ENCODE measurements around the gene PARD3.
"Not testable (repeated sequence)": the region's sequence is repeated elsewhere in the genome, so short reads cannot be mapped to it uniquely, and the experiment has no call there.

Gene PARD3

DNA sequence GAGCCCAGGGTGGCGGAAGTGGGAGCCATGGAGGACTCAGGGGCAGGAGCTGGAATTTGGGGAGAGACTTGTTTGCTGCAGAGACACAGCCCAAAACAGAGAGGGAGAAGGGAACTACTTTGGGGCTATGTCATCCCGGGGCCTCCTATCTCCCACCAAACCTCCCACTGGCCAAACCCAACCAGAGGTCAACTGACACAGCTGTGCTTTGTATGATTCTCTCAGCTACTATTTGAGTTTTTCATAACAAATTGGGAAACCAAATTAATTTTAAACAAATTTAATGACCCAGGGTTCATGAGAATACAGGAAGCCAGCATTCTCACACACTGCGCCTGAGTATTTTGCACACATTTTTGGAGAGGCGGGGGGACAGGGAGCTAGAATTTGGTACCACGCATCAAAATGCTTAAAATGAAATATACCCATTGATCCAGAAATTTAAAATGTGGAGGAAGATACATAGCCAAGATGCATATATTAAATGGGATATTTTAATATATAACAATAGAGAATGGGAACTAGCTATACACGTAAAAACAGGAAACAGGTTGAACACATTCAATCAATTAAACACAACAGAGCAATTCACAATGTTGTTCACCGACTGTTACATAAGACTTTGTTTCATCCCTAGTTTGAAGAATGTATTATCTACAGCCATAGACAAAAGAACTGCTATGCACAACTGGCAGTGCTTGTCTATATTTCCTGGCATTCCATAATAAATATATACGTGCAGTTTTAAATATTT lies 105.3 kb downstream of the PARD3 start:
- DNase-seq, result no peak

DNA sequence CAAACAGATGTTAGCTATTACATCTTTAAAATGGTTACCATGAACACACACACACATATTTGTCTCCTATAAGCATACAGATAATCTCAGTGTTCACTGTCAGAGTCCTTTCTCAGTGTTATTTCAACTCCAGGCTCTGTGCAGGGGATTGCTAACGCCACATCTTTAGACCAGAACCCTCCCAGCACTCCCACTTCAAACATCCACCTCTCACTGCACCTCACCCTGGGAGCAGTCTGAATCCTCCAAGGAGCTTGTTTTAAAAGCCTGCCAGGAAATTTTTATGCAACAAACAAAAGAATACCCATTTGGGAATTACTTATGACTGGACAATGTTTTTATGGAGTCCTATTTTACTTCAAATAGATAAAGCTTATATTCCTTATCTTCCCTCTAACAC lies 107.4 kb downstream of the PARD3 start:
- DNase-seq, result no peak

DNA sequence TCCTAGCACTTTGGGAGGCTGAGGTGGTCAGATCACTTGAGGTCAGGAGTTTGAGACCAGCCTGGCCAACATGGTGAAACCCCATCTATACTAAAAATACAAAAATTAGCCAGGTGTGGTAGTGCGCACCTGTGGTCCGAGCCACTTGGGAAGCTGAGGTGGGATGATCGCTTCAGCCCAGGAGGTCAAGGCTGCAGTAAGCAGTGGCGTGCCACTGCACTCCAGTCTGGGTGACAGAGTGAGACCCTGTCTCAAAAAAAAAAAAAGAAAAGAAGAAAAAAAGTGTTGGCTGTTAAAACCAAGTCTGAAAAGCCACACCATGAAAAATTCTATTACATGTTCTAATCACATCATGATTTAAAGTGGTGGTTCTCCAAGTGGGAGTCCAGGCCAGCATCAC lies 108.1 kb downstream of the PARD3 start:
- not testable (repeated sequence) for DNase-seq

DNA sequence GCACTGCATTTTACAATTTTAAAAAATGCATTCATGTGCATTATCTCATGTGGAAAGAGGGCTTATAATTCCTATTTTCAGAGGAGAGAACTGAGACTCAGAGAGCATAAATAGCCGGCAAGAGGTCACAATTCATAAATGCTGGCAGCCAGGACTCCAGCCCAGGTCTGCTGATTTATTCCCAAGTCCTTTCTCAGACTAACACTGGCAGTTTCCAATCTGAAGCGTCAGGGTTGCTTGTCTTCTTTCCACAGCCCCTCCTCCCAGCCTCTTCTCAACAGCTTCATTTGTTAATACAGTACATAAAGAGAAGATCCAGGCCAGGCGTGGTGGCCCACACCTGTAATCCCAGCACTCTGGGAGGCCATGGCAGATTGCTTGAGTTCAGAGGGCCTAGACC lies 108.9 kb downstream of the PARD3 start:
- no peak for DNase-seq

DNA sequence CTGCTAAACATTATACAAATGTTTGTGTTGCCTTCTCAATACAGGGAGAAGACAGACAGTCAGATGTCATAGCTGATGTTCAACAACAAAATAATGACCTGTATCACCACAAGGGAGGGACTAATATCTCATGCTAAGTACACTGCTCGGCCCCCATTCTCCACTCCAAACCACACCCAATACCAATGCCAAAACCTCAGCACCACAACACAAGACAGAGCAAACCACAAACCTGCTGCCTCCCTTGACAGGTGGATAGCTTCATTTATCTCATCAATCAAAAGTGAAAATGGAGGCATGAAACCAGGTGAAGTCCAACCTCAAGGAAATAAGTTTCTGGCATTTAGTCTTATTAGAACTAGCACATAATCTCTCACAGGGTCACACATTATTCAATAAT lies 109.5 kb downstream of the PARD3 start:
- no peak for DNase-seq

DNA sequence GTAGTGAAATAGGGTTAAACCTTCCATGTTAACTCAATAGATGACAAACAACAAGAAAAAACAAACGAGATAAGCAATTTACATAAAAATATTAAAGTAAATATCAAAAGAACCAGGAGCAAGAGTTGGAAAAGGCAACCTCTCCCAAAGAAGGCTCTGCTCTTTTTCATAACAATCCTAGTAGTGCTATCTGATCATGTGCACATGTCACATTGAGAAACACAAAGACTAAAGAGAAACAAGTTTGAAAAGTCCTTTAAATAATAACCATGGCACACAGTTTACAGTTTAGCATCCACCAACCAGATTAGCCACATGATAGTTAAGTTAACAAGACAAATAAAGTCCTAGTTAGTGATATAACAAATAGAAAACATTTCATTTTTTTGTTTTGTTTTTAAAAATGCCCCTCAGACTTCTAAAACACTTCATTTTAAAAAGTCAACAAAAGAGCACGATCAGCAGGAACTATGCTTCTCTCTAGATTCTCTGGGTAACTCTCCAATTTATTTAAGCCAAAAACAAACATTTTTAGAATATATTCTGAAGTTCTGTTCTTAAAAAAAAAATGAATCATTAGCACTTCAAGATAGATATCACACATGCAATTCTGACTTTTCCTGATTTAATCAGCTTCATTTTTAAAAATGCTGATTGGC lies 110.4 kb downstream of the PARD3 start:
- no peak for DNase-seq

DNA sequence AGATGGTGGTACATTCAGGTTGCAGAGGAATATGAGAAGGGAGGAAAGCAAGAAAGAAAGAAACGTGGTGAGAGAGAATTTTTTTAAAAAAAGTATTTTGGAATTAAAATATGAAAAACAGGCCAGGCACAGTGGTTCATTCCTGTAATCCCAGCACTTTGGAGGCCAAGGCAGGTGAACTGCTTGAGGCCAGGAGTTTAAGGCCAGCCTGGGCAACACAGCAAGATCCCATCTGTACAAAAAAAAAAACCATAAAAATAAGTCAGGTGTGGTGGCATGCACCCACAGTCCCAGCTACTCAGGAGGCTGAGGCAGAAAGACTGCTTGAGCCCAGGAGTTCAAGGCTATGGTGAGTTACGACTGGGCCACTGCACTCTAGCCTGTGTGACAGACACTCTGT lies 112.1 kb downstream of the PARD3 start:
- DNase-seq, result no peak

DNA sequence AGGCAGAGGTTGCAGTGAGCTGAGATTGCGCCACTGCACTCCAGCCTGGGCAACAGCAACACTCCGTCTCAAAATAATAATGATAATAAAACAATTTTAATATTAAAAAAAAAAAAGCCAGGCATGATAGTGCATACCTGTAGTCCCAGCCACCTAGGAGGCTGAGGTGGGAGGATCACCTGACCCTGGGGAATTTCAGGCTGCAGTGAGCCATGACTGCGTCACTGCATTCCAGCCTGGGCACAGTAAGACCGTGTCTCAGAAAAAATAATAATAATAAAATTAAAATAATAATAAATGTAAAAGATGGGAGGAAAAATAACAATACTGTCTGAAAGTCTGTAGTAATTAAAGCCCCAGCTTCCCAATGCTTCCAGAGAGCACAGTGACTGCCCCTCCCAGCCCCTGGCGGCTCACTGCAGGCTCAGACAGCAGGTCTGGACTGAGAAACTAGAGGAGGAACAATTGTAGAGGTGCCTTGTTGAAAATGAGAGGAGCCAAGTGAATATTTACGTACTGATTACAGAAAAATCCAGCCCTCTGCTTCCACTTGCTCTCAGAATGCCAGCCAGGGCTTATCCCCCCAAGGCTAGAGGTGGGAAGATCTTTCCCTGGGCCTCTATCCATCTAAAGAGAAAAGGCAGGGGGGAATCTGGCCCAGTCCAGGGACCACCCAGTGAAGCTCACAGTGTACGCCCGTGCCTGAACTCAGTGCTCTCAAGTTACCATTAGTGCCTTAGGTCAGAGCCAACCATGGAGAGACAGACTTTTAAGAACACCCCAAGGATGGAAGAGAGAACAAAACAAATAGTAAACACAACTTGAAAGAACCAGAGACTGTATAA lies 112.8 kb downstream of the PARD3 start:
- DNase-seq, result no peak

DNA sequence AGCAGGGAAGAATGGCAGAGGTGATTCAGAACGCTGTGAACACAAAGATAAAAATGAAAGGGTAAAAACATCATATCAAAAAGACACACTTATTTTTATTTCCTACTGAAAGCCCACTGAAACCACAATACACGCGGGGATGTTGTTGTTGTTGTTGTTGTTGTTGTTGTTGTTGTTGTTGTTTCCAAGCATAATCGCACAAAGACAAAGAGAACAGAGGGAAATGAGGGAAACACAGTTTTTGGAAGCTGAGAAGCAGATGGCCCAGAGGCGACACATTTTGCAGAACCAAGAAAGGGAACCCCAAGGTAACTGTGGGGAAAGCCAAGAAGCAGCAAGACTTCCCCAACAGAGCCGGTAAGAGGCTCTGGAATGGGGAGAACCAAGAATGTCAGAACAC lies 113.9 kb downstream of the PARD3 start:
- no peak for DNase-seq

DNA sequence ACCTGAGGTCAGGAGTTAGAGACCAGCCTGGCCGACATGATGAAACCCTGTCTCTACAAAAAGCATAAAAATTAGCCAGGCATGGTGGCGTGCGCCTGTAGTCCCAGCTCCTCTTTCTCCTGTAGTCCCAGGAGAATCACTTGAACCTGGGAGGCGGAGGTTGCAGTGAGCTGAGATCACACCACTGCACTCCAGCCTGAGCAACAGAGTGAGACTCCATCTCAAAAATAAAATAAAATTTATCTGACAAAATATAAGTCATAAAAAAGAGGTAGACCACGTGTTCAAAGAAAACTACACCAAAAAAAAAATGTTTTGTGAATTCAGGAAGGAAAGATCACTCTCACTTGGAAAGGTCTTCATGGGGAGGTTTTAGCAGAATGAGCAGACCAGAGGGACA lies 114.3 kb downstream of the PARD3 start:
- not testable (repeated sequence) for DNase-seq

DNA sequence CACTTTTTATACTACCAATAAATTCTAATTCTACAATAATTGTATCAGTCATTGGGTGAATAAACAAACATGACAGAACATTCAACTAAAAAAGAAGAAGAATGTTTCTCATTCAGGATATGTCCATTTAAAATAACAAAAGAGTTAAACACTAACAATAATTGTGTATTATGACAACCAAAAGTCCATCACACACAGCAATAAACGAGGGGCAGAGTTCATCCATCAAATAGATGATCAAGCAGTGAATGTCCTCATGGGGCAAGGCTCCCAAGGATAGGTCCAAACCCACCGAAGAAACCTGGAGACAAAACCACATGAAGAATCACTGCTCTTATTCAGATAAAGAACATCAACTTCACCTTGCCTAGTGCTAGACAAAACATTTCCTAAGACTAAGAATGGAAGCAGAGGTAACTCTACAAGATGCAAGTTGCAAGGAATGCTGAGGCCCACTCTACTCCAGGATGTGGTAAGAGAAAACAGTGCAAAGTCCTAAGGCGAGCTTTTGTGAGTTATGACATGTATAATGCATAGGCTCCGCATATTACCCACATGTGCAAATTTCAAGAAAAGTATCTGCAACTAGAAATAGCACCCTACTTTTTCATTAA lies 115.1 kb downstream of the PARD3 start:
- DNase-seq, result no peak

DNA sequence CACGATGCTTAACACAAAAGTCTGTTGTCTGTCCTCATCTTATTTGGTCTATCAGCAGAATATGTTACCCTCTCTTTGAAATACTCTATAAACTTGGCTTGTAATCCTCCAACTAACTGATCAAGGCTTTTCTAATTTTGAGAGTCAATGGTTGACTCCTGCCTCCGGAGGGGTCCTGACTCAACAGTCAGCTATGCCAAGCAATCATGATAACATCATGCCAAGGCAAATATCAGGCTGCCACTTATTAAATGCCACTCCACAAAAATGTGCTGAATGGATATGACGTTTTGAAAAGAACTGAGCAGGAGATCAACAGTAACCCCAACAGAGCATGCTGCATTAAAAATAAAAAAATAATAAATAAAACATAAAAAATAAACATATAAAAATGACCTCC lies 116.1 kb downstream of the PARD3 start:
- no peak for DNase-seq

DNA sequence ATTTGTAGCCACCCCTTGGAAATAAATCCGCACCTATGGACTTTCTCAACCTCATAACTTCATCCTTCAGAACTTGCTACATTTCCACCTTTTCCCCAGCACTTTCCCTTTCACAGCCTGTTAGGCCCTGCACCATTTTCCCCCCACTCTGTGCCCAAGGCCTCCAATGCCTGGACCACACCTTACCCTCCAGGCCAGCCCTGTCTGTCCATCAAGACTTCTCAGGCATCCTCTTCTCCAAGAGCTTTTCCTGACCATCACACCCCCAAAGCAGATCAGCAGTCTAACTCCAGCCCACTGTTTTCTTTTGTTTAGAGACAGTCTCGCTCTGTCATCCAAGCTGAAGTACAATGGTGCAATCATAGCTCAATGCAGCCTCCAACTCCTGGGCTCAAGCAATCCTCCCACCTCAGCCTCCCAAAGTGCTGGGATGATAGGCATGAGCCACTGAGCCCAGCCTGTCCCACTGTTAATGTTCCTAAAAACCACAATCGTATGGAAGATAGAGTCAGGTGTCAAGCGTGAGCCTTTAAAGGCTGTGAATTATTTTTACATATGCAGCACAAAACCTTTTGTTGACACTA lies 116.8 kb downstream of the PARD3 start:
- no peak for DNase-seq

DNA sequence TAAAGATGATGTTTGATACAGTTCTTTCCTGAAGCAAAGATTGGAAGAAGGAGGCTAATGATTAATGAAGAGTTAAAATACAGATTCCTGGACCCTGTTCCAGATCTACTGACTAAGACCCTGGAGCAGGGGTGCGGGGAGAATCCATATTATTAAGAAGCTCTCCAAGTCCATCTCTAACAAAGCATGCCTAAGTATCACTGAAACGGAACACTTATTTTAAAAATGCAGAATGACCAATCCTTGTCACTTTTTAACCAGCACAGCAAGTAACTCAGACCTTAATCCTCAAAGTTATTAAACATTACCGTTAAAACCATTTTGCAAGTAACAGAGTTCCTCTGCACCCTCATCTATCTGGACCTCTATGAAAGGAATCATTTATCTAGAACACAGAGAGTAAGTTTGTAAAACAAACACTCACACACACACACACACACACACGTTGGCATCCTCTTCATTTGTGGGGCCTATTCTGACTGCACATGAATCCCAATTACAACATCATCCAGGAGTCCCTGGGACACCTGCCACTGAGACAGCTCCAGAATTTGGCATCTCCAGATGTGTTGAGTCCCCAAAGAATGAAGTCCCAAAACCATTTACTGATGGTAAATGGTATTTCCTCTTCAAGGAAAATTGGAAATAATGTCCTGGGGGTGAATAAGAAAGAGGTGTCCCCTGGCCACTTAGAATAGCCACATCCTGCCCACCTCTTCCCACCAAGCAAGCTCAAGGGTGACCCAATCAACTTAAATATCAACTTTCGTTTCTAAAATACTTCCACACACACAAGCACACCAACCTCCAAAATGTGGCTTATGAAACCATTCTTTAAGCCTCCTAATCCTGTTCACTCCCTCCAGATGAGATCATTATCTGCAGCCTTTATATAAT lies 117.5 kb downstream of the PARD3 start:
- DNase-seq, result no peak

DNA sequence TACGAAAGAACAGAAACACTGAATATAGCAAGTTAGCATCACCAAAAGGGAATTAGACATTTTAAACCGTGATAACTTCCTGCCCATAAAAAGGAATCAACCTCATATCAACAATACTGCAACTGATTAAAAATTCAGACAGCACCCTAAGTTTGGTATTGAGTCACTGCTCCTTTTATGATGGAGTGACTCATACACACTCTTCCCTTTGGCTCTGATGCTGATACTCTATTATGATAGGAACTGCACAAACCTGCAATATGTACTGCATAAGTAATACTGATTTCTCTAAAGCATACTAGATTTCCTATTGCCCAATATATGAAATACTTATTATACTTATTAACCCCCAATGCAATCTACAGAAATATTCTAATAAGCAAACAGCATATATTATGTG lies 118.7 kb downstream of the PARD3 start:
- no peak for DNase-seq

DNA sequence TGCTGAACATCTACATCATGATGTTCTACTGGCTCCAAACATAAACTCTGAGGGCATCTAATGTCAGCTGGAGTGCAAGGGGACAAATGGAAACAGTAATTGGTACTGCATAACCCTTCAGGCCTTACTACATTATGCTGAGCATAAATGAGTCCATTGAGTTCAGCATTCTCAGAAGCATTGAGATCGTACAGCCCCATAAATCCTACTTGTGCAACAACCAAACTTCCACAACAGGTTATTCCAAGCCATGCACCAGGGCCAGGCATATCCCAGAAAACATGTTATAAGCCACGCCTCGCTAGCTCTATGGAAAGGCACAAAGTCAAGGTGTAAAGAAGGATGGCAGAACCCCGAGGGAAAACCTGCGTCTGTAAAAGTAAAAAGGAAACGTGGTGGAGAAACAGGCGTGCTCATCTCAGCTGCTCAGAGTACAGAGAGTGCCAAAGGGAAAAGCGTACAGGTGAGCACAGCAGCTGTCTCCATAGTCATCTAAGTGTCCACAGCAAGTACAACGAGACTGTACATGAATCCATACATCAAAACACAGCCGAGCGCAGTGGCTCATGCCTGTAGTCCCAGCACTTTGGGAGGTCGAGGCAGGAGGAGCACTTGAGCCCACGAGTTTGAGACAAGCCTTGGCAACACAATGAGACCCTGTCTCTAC lies 124.6 kb downstream of the PARD3 start:
- no peak for DNase-seq

DNA sequence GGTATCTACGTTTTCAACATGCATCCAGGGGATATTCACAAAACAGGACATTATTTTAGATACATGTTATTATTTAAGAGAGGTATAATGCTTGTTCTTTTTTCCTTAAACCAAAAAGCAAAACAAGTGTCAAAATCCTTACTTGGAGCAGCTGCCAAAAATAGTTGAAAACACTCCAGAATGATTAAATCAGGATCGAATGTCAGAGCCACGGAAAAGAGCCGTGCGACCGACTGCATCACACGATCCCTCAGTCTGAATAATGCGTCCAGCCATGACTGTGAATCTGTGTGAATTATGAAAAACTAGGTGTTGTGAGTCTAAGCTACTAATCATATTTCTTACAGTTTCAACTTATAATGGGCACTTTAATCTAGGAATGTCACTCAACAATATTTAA lies 126.0 kb downstream of the PARD3 start:
- no peak for DNase-seq

DNA sequence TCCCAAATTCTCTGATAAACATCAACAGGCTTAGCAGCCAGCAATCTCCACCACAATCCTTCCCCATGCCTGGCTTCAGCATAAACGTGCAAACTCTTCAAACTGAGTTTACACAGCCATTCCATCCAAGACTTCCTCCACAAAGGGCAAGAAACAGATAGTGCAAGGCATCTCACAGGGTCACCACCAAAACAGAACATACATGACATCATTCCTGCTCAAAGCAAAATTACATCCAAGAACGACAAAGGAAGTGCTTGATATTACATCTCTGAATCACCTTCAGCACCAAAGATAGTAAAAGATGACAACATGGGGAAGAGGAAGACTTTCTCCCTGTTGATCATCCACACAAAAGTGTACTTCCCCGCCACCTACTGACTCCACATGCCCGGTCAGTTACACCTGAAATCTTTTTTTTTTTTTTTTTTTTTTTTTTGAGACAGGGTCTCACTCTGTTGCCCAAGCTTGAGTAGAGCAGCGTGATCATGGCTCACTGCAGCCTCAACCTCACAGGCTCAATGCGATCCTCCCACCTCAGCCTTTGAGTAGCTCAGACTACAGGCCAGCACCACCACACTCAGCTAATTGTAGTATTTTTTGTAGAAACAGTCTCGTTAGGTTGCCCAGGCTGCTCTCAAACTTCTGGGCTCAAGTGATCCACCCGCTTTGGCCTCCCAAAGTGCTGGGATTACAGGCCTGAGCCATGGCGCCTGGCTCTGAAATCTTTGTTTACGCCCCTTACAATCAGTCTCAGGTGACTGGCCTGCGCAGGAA lies 127.5 kb downstream of the PARD3 start:
- no peak for DNase-seq

DNA sequence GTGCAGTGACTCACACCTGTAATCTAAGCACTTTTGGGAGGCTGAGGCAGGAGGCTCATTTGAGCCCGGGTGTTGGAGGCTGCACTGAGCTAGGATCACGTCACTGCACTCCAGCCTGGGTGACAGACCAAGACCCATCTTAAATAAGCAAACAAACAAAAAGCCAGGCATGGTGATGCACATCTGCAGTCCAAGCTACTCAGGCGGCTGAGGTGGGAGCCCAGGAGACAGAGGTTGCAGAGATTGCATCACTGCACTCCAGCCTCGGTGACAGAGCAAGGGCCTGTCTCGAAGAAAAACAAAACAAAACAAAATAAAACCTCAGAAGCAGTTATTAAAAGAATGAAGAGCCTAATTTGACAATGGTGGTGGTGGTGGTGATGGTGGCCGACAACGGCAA lies 132.5 kb downstream of the PARD3 start:
- DNase-seq, result no peak

DNA sequence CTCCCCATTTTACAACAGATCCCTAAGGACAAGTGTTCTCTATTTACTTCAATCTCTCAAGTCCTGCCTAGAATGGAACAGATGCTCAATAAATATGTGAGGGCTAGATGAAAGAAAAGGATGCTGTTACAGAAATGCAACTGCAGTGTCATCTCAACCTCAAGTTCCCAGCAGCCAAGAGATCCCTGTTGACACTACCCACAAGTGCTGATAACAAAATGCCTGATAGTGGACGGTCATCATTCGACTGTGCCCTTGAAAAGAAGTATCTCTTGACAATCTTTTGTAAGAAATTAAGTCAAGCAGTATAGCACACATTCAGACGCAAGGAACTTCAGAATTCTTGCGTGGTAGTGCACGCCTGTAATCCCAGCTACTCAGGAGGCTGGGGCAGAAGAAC lies 133.2 kb downstream of the PARD3 start:
- DNase-seq, result no peak

DNA sequence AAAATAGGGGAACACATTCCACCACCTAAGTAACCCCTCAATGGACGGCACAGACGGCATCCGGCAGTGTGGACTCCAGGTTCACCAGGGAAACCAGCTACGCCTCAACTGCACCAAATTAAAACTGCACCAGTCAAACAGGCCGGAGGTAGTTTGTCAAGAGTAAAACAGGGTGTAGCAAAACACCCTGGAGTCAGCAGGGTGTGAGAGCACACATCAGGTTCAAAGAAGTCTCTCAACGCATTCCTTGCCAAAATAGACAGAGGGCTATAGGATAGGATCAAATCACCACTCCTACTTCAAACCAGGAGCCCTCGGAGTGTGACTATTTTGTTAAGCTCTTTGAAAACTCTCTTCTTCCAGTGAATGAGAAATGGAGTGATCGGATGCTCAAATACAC lies 135.9 kb downstream of the PARD3 start:
- DNase-seq, result no peak

Data from femur (tissue), 1 donor.